HepG2 (cell line): ENCODE results near the gene GFOD1. TPM values are rescaled to one million over a fixed set of nuclear protein-coding genes. Genes with fewer than 3 reads are reported as not detected.

Experiments
- ATAC-seq: fragments of 200-7000 bp; cut with Tn5 transposase; 3 replicates; pipeline ENCODE4 v1.9.1; 2020; ENCODE audit warnings: mild to moderate bottlenecking, moderate library complexity
- BruUV-seq: library from RNA; stranded (reverse); fragments of 400-500 nt; replicated peaks from 2 replicates; lab custom pipeline; 2021; lab: Mats Ljungman, UMichigan
- CTCF ChIA-PET: fragments of 300-600 bp; formaldehyde crosslinking; extraction: SDS; loops from one replicate; lab custom pipeline; 2021; ENCODE audit warnings: low total read pairs, inconsistent platforms, low intra/inter-chr PET ratio; lab: Yijun Ruan, JAX
- POLR2A ChIA-PET: fragments of 350-600 bp; sonication (Branson Sonifier 250); formaldehyde crosslinking; loops from one replicate; lab custom pipeline; 2020; ENCODE audit warnings: antibody characterized with exemption, inconsistent platforms; lab: Yijun Ruan, JAX
- DNase-seq: peaks from one replicate; pipeline ENCODE4 v3.0.0-alpha.2; 2015; ENCODE audit warnings: low spot score
- FAIRE-seq: peaks from 3 replicates; lab custom pipeline; 2011; peaks lifted over from hg19 to GRCh38; lab: Jason Lieb, UNC
- H2AFZ ChIP-seq: one replicate; pipeline ENCODE4 v1.6.1; 2011; ENCODE audit warnings: low read length, inconsistent platforms
- H3K27ac ChIP-seq: fragments of 300-600 bp; 3 replicates; pipeline ENCODE4 v1.8.0; 2011; ENCODE audit warnings: mixed run types, mild to moderate bottlenecking, mixed read lengths, low read length, inconsistent platforms; ENCODE audit not compliant: insufficient read depth; ENCODE audit errors: extremely low read length
- H3K27me3 ChIP-seq, 2 experiments: fragments of 200-600 bp in 1 of 2; 2 replicates in 1 of 2; 3 replicates in 1 of 2; pipeline versions ENCODE4 v1.6.0 to v1.8.0; 2011; ENCODE audit warnings: low read length in 2 of 2, mild to moderate bottlenecking in 2 of 2, moderate library complexity in 2 of 2, inconsistent platforms in 1 of 2; ENCODE audit not compliant: insufficient read depth in 2 of 2, control insufficient read depth in 1 of 2
- H3K36me3 ChIP-seq, 2 experiments: fragments of 200-600 bp in 1 of 2; replicated peaks in 1 of 2; 2 replicates in 1 of 2; 3 replicates in 1 of 2; pipeline versions ENCODE4 v1.5.1 to v1.8.0; 2011; ENCODE audit warnings: low read length in 2 of 2, inconsistent platforms in 1 of 2; ENCODE audit not compliant: insufficient read depth in 2 of 2, control insufficient read depth in 1 of 2
- H3K4me1 ChIP-seq: 2 replicates; pipeline ENCODE4 v1.5.1; 2012; ENCODE audit warnings: low read length, inconsistent platforms; ENCODE audit not compliant: insufficient read depth
- H3K4me2 ChIP-seq: 2 replicates; pipeline ENCODE4 v1.6.0; 2011; ENCODE audit warnings: low read depth, low read length, inconsistent platforms
- H3K4me3 ChIP-seq, 3 experiments: fragments of 200-600 bp in 1 of 3; sonication (generic), shearing (Covaris generic) in 1 of 3; replicated peaks in 1 of 3; 2 replicates each; pipeline ENCODE4 v1.5.1; 2011 to 2016; ENCODE audit warnings: low read length in 3 of 3, inconsistent platforms in 2 of 3, low read depth in 2 of 3, mild to moderate bottlenecking in 2 of 3, control low read depth in 1 of 3, mixed read lengths in 1 of 3; ENCODE audit not compliant: insufficient read depth in 1 of 3
- H3K79me2 ChIP-seq: one replicate; pipeline ENCODE4 v1.6.1; 2011; ENCODE audit warnings: low read length, inconsistent platforms; ENCODE audit not compliant: insufficient read depth
- H3K9ac ChIP-seq: 2 replicates; pipeline ENCODE4 v1.6.0; 2011; ENCODE audit warnings: mild to moderate bottlenecking, low read depth, low read length, inconsistent platforms; ENCODE audit not compliant: insufficient read depth
- H3K9me3 ChIP-seq: 2 replicates; pipeline ENCODE4 v1.5.1; 2012; ENCODE audit warnings: mild to moderate bottlenecking, low read length
- H4K20me1 ChIP-seq: 2 replicates; pipeline ENCODE4 v1.6.0; 2011; ENCODE audit warnings: inconsistent platforms, mild to moderate bottlenecking, low read length, moderate library complexity; ENCODE audit not compliant: insufficient read depth
- FLYWCH1 ChIP-seq: sonication (generic); formaldehyde crosslinking; IDR thresholded peaks from 2 replicates; pipeline ENCODE4 v1.8.1; 2023; ENCODE audit warnings: mild to moderate bottlenecking, missing genetic modification reagents
- GTF2F1 ChIP-seq: fragments of 150-350 bp; IDR thresholded peaks from 2 replicates; pipeline ENCODE4 v1.6.1; 2014; ENCODE audit warnings: low read length
- KDM4B ChIP-seq: sonication (generic); formaldehyde crosslinking; IDR thresholded peaks from 2 replicates; pipeline ENCODE4 v1.4.0; 2020; ENCODE audit warnings: missing genetic modification reagents
- MEF2D ChIP-seq: sonication (generic); formaldehyde crosslinking; IDR thresholded peaks from 2 replicates; pipeline ENCODE4 v1.5.1; 2020; ENCODE audit warnings: mild to moderate bottlenecking, missing genetic modification reagents
- MIXL1 ChIP-seq: IDR thresholded peaks from 2 replicates; pipeline ENCODE4 v1.6.1; 2016
- MTA3 ChIP-seq: sonication (generic); formaldehyde crosslinking; IDR thresholded peaks from 2 replicates; pipeline ENCODE4 v1.4.0; 2020; ENCODE audit warnings: missing genetic modification reagents
- NCOA5 ChIP-seq: sonication (generic); formaldehyde crosslinking; IDR thresholded peaks from 2 replicates; pipeline ENCODE4 v1.4.0; 2020; ENCODE audit warnings: missing genetic modification reagents
- NFE2 ChIP-seq: sonication (generic); formaldehyde crosslinking; IDR thresholded peaks from 2 replicates; pipeline ENCODE4 v1.4.0; 2020; ENCODE audit warnings: missing genetic modification reagents
- XBP1 ChIP-seq: sonication (generic); formaldehyde crosslinking; IDR thresholded peaks from 2 replicates; pipeline ENCODE4 v1.5.0; 2020; ENCODE audit warnings: missing genetic modification reagents
- ZFP36 ChIP-seq: fragments of 150-350 bp; IDR thresholded peaks from 2 replicates; pipeline ENCODE4 v1.6.1; 2018; ENCODE audit warnings: borderline replicate concordance, low read length, low read depth; ENCODE audit not compliant: partially characterized antibody
- ZMAT5 ChIP-seq: sonication (generic); formaldehyde crosslinking; IDR thresholded peaks from 2 replicates; pipeline ENCODE4 v1.5.0; 2020; ENCODE audit warnings: mild to moderate bottlenecking, low read depth, missing genetic modification reagents, borderline replicate concordance
- ZNF414 ChIP-seq: sonication (generic); formaldehyde crosslinking; IDR thresholded peaks from 2 replicates; pipeline ENCODE4 v1.5.0; 2020; ENCODE audit warnings: missing genetic modification reagents
- ZNF564 ChIP-seq: sonication (generic); formaldehyde crosslinking; IDR thresholded peaks from 2 replicates; pipeline ENCODE4 v1.8.1; 2023; ENCODE audit warnings: mild to moderate bottlenecking, missing genetic modification reagents
- ZNF746 ChIP-seq: sonication (generic); formaldehyde crosslinking; IDR thresholded peaks from 2 replicates; pipeline ENCODE4 v1.8.0; 2022; ENCODE audit warnings: mild to moderate bottlenecking, missing genetic modification reagents
- WGBS: methylation state at CpG from one replicate; pipeline ENCODE4 v1.1.6; 2017; ENCODE audit warnings: low lambda C conversion rate; 5-methylcytosine and 5-hydroxymethylcytosine counted together
- in situ Hi-C: cut with HindIII; loops from 2 replicates; pipeline ENCODE4 v1.10.0; 2017; ENCODE audit warnings: low pct_unique_long_range_greater_than_20kb; ENCODE audit not compliant: extremely low pct_ligation_motif_present
- intact Hi-C: fragments of 100-400 bp; cut with micrococcal nuclease; formaldehyde crosslinking; loops from one replicate; pipeline ENCODE4 v1.10.0; 2022; ENCODE audit not compliant: unreplicated experiment
- polyA plus RNA-seq, 8 experiments: library from polyadenylated mRNA; depleted of rRNA in 3 of 8; stranded (reverse) in 7 of 8; unstranded in 1 of 8; fragments of >200 nt; fragmentation: Illumina TruSeq in 4 of 8; extraction: Trizol in 4 of 8; gene quantifications; 2 replicates each; pipeline versions ENCODE4 v1.2.1 to v1.2.3, GENCODE V29; 2011 to 2016; ENCODE audit warnings: low read depth in 4 of 8, missing spikeins in 1 of 8, mixed read lengths in 1 of 8; ENCODE audit not compliant: insufficient read depth in 1 of 8
- total RNA-seq, 5 experiments: library from RNA; depleted of rRNA; stranded (reverse); fragments of >200 nt; fragmentation: Illumina TruSeq; extraction: Trizol; gene quantifications; 2 replicates each; pipeline ENCODE4 v1.2.3, GENCODE V29; 2016; ENCODE audit warnings: low read depth in 1 of 5

The GFOD1 gene
- total and polyA plus RNA-seq, 2 of the 13 experiments (the other 11 are each of a cell fraction or from before 2014, with no cell fraction given), result 1.9 to 6.4 TPM

- no peak for TF ChIP-seq KDM4B
- TF ChIP-seq NFE2 (CRISPR knock-in tag), result no peak
- no peak for TF ChIP-seq FLYWCH1 (CRISPR knock-in tag)
- TF ChIP-seq MTA3 (CRISPR knock-in tag), result no peak
- TF ChIP-seq ZNF564, result no peak
- no peak for TF ChIP-seq MEF2D (CRISPR knock-in tag)
- TF ChIP-seq ZMAT5 (CRISPR knock-in tag), result no peak
- TF ChIP-seq GTF2F1, result no peak
- no peak for TF ChIP-seq XBP1
- no peak for TF ChIP-seq ZNF414 (CRISPR knock-in tag)
- no peak for TF ChIP-seq ZNF746 (CRISPR knock-in tag)
- no peak for TF ChIP-seq MIXL1 (CRISPR knock-in tag)
- TF ChIP-seq ZFP36, result no peak
- TF ChIP-seq NCOA5 (CRISPR knock-in tag), result no peak
- Histone ChIP-seq H4K20me1 (no peaks in the 10 kb centered on the region), H3K4me2 (no peak overlapping the region), H3K27ac (no peak overlapping the region), H3K4me1 (peaks cover 30% of the 10 kb centered on the region), H3K4me3 (no peak overlapping the region), H3K79me2 (no peaks in the 10 kb centered on the region), H3K9me3 (no peaks in the 10 kb centered on the region), H3K36me3 (no peaks in the 10 kb centered on the region), H3K27me3 (no peaks in the 10 kb centered on the region), H3K9ac (no peak overlapping the region), H2AFZ (no peak overlapping the region)
- no TSS peak for BruUV-seq
- ChIA-PET CTCF (no interaction called here), POLR2A (no interaction called here)
- WGBS, result 93% methylated on average over 6 of the region's 6 CpGs
- no peak for FAIRE-seq
- no peak for ATAC-seq
- intact Hi-C loops, result no loop called here
- in situ Hi-C loops, result no loop called here
- no peak for DNase-seq
Observed at GRCh38 chr6:13420269-13420668, 67.1 kb downstream of the GFOD1 start.
